Stimulated activated CD8-positive, alpha-beta memory T cell treated with anti-CD3 and anti-CD28 coated beads, Interleukin-4, amount 100 ng/mL, for 24 hours (primary cell): ENCODE results near the gene TP73.

Source experiments
- DNase-seq: peaks from one replicate; pipeline ENCODE4 v3.0.0-alpha.2; 2020; ENCODE audit warnings: low read depth

TP73 gene

GRCh38 chr1:3689138-3689750 is 36.9 kb downstream of the TP73 start:
- no peak for DNase-seq

DNA sequence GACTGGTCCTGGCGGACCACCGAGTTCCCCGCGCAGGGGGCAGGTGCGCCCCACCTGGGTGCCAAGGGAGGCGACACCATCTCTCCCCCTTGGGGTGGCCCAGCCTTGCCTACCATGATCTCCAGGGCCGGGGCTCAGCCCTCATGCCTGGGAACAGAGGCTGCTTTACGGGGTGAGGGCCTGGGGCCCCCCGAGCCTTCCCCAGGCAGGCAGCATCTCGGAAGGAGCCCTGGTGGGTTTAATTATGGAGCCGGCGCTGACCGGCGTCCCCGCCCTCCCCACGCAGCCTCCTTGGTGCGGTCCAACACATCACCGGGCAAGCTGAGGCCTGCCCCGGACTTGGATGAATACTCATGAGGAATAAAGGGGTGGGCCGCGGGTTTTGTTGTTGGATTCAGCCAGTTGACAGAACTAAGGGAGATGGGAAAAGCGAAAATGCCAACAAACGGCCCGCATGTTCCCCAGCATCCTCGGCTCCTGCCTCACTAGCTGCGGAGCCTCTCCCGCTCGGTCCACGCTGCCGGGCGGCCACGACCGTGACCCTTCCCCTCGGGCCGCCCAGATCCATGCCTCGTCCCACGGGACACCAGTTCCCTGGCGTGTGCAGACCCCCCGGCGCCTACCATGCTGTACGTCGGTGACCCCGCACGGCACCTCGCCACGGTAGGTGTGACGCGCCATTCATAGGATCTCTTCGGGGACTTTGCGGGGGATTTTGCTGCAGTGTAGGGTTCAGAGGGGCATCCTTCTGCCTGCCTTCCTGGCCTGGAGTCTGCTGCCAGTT is 38.2 kb downstream of the TP73 start:
- DNase-seq = no peak

DNA sequence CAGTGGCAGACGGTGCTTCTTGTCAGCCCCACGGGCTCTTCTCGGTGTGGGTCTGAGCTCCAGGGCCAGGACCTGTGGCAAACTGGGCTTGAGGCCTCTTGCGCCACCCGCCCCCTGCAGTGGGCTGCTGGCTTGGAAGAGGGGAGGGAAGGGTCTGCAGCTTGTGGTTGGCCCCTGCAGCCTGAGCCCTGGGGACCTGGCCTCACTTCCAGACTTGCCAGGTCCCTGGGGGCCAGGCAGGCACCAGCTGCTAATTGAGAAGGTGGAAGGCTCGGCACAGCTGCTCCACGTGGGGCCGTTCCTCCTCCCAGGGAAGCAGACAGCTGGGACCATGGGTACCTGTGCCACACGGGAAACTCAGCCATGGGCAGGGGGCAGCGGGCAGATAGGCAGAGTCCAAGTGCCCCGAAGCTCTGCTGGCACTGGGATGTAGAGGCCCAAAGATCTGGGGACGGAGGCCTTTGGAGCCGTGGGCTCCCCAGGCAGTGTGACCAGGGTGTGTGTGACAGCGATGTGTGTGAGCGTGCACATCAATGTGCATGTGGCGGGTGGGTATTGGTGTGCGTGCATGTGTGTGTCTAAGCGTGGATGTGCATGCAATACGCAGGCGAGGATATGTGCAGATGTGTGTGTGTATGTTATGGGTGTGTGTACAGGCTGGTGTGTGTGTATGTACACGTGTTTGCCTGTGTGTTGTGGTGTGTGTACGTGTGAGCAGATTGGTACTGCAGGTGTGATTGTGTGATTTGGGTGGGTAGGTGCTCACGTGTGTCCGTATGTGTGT is 39.3 kb downstream of the TP73 start:
- DNase-seq = no peak

- DNase-seq = no peak
Observed at GRCh38 chr1:3692598-3692997, 40.3 kb downstream of the TP73 start.

- DNase-seq = no peak
Observed at GRCh38 chr1:3693321-3693720, 41.0 kb downstream of the TP73 start.

- DNase-seq = peak; percentile 15
Observed at GRCh38 chr1:3695326-3696217, 43.3 kb downstream of the TP73 start.

DNA sequence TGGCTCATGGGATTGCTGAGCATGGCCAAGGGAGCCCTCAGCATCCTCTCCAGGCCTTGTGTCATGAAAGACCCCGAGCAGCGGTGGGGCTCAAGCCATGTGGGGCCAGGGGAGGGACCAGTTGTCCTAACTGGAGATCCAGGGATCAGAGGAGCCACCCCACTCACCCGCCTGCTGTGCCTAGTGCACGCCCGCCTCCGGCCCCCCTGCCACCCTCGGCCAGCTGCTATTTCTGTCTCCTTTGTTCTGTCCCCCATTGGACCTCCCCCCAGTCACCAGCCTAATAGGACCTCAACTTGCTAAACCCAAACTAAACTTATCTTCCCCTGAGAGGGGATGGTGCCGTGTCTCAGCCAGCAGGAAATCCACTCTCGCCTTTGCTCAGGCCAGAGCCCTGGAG is 44.4 kb downstream of the TP73 start:
- DNase-seq = no peak

GRCh38 chr1:3697104-3697503 is 44.8 kb downstream of the TP73 start:
- DNase-seq = no peak

DNA sequence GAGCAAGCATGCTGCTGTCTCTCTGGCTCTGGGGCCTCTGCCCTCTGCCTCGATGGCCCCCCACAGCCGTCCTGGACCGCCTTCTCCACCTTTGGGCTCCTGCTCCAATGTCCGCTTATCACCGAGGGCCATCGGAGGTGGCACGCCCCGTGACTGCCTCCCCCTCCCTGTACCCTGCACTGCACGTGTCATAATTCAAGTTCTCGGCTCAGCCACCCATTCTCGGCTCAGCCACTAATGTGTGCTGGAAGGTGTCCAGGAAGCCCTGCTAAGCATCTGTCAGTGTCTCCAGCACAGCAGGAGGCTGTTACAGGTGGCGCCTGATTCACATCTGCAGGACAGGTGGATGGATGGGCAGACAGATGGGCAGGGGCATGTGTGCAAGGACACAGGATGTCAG is 45.5 kb downstream of the TP73 start:
- DNase-seq = no peak

GRCh38 chr1:3698660-3699408 is 46.5 kb downstream of the TP73 start:
- DNase-seq = no peak

DNA sequence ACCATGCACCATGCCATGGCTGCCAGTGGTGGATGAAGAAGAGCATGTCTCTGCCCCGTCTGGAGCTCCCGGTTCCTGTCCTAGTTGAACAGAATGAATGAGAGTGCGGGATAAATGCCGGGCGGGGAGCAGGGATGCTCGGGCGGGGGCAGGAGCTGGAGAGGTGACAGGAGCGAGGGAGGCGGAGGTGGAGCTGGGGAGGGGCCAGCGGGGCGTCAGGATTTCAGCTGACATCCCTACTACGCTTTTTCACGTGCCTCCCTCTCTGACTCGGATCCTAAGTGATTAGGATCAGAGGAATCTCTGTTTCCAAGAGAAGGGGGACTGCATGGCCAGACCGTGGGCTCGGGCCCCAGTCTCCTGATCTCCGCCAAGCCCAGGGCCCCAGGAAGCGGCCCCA is 47.3 kb downstream of the TP73 start:
- DNase-seq = no peak

DNA sequence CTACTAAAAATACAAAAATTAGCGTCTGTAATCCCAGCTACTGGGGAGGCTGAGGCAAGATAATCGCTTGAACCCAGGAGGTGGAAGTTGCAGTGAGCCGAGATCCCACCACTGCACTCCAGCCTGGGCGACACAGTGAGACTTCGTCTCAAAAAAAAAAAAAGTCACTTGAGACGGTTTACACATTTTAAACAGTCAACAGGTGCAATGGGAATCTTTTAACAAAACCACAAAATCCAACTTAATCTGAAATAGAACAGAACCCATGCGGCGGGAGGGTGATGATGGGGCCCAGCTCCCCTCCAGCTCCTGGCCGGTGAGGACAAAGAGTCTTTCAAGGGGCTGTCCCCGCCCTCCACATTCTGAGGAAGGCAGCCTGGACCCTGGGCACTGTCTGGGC is 48.3 kb downstream of the TP73 start:
- DNase-seq = no peak

DNA sequence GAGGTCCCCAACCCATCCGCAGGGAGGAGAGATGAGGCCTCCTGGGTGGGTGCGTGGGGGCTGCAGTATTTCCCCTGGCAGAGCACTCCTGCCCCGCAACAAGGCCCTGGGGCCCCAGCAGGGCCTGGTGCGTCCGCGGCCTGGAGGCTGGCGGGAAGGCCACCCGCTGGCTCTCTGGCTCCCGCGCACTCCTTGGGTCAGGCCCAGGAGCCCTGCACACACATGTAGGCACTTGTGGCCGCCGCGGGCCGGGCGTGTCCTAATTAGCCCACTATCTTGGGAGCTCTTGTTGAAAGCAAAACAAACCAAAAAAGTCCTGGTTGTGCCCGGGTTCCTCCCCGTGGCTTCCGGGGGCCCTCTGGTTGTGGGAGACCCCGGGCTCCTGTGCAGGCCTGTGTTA is 50.2 kb downstream of the TP73 start:
- DNase-seq = no peak

DNA sequence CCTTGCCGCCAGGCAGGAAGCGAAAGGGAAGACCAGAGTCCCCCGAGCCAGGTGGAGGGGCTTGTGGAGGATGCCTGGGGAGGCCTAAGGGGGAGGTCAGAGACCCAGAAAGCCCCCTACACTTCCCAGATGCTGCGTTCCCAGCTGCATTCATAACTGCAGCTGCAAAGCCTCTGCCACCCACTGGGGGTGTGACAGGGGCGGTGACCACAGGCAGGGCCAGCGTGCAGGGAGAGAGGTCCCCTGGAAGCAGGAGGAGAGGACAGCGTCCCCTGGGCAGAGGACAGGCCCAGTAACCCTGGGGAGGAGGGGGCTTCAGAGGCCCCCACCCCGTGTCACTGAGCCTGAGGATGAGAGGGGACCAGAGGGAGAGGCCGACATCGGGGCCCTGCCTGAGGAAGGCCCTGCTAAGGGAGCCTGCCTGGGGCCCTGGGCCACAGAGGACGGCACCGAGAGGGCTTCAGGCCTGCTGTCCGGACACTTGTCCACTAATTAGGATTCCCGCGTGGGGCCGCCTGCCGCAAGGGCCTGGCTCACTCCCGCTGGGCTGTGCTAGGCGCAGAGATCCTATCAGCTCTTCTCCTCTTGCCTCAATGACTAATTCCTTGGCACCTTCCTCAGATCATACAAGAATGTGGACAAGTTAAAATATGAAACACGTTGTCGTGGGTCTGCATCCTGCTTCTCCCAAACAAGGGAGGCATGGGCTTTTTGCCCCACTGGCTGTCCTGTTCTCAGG is 50.8 kb downstream of the TP73 start:
- DNase-seq = no peak

- no peak for DNase-seq
Observed at GRCh38 chr1:3703786-3704371, 51.6 kb downstream of the TP73 start.

GRCh38 chr1:3705341-3705950 is 53.1 kb downstream of the TP73 start:
- no peak for DNase-seq

DNA sequence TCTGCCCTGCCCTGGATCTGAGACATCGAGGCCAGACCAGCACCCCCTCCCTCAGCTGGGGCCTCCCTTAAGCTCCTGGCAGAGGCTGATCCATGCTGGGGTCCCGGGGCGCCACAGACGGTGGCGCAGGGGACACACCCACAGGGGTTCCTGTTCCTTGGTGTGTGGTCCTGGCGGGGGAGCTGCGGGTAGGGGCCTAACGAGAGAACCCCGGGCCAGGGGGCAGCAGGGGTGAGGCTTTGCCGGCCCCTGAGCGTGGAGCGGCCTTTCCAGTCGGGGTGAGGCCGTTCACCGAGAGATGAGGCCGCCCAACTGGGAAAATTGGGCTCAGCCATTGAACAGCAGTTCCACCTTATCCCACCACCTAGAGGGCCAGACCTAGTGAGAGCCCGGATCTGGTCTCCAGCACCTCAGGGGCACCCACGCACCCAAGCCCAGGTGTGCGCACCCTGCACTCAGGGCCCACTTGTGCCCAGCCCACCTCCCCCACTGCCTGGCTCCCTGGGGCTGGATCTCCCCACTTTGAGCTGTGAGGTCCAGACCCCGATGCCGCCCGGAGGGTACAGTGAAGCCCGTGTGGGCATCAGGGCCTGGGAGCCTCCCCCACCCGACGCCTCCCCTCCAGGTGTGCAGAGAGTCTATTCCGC is 54.5 kb downstream of the TP73 start:
- no peak for DNase-seq

DNA sequence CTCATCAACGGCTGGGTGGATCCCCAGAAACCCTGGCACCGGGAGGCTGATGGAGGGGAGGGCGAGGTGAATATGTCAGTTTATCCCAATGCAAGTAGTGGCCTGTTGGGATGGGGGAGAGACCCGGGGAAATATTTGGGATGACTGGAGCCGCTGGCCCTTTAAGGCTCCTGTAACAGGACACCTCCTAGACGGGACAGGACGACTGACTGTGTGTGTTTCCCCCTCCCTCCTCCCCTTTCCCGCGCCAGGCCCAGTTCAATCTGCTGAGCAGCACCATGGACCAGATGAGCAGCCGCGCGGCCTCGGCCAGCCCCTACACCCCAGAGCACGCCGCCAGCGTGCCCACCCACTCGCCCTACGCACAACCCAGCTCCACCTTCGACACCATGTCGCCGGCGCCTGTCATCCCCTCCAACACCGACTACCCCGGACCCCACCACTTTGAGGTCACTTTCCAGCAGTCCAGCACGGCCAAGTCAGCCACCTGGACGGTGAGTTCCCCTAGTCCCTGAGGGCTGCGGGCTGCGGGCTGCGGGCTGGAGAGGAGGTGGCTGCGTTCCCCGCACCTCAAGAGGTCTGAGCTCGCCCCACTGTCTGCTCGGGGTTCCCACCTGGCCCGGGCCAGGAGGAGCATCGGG is 55.1 kb downstream of the TP73 start:
- DNase-seq = no peak

- DNase-seq = no peak
Observed at GRCh38 chr1:3707939-3708328, 55.6 kb downstream of the TP73 start.
